Ascending aorta (tissue), 2 donors: ENCODE measurements around the gene RPTOR. TPM values are rescaled to one million over a fixed set of nuclear protein-coding genes. Genes with fewer than 3 reads are reported as not detected.

Source experiments
- DNase-seq, 2 donors: peaks; one replicate each; pipeline ENCODE4 v3.0.0-alpha.2; 2019; ENCODE audit warnings: low spot score in 2 of 2
- H3K27ac ChIP-seq, 2 donors: fragments of 200-600 bp; sonication (generic); one replicate each; pipeline ENCODE4 v1.5.1; 2016 to 2017; ENCODE audit warnings: mild to moderate bottlenecking in 1 of 2
- H3K27me3 ChIP-seq: fragments of 200-600 bp; sonication (generic); one replicate; pipeline ENCODE4 v1.5.1; 2017
- H3K36me3 ChIP-seq, 2 donors: fragments of 200-600 bp; sonication (generic); one replicate each; pipeline ENCODE4 v1.5.1; 2016
- H3K4me1 ChIP-seq, 2 donors: fragments of 200-600 bp; sonication (generic); one replicate each; pipeline ENCODE4 v1.5.1; 2016 to 2017; ENCODE audit warnings: mild to moderate bottlenecking in 1 of 2
- H3K4me3 ChIP-seq, 2 donors: fragments of 200-600 bp; sonication (generic); one replicate each; pipeline ENCODE4 v1.5.1; 2016 to 2017; ENCODE audit warnings: mild to moderate bottlenecking in 1 of 2
- H3K9me3 ChIP-seq, 2 donors: fragments of 200-600 bp; sonication (generic); one replicate each; pipeline ENCODE4 v1.5.1; 2016
- intact Hi-C: fragments of 100-400 bp; cut with DNase I; formaldehyde crosslinking; loops from one replicate; pipeline ENCODE4 v1.15.1; 2023
- total RNA-seq: library from RNA; depleted of rRNA; stranded (reverse); fragments of >200 nt; gene quantifications from one replicate; pipeline ENCODE4 v1.1.0, GENCODE V29; 2016
- TF ChIP-seq, protein P1 (sequence below), 3 experiments: fragments of 200-600 bp in 2 of 3; fragments of 450-650 bp in 1 of 3; sonication (generic) in 2 of 3; IDR thresholded peaks; one replicate each; pipeline ENCODE4 v1.5.1; 2016 to 2019; ENCODE audit warnings: antibody characterized with exemption in 3 of 3, mild to moderate bottlenecking in 1 of 3, moderate library complexity in 1 of 3

Gene RPTOR
- total RNA-seq, 1 donor from 2014 or later = 36.1 TPM

DNA sequence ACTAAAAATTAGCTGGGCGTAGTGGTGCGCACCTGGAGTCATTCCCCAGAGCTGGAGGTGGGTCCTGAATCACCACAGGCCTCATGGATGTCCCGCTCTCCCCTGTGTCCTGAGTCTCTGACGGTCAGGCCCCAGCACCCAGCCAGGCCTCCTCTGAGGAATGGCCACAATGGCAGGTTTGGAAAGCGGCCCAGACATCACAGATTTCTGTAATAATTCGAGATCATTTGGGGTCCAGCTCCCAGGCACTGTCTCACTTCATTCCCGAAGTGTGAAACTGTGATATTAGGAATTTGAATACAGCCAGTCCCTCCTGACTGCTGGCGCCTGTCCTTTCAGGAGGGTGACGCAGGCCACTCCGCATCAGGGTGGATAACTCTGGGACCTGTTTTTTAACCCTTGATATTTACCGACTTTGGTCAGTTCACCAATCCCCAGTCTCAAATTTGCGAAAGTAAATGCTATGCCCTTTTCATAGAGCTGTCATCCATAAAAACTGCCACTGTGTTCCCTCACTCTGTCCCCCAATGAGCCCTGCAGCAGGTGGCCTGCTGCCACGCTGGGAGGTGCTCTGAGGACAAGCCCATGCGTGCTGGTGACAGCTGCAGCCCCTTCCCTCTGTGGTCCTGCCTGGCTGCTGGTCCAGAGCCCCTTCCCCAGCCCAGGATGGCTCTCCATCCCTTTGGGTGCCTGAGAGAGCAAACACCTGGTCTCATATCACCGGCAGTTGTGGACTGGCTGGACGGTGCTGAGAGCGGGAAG, 28.3 kb upstream of the RPTOR start:
- no peaks in the 10 kb centered on the region for H3K4me1 ChIP-seq
- no peaks in the 10 kb centered on the region for H3K9me3 ChIP-seq
- no peak overlapping the region for H3K4me3 ChIP-seq
- H3K27me3 ChIP-seq = no peaks in the 10 kb centered on the region
- TF ChIP-seq, protein P1, sequence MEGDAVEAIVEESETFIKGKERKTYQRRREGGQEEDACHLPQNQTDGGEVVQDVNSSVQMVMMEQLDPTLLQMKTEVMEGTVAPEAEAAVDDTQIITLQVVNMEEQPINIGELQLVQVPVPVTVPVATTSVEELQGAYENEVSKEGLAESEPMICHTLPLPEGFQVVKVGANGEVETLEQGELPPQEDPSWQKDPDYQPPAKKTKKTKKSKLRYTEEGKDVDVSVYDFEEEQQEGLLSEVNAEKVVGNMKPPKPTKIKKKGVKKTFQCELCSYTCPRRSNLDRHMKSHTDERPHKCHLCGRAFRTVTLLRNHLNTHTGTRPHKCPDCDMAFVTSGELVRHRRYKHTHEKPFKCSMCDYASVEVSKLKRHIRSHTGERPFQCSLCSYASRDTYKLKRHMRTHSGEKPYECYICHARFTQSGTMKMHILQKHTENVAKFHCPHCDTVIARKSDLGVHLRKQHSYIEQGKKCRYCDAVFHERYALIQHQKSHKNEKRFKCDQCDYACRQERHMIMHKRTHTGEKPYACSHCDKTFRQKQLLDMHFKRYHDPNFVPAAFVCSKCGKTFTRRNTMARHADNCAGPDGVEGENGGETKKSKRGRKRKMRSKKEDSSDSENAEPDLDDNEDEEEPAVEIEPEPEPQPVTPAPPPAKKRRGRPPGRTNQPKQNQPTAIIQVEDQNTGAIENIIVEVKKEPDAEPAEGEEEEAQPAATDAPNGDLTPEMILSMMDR (IDR thresholded peaks at IDR 0.05) = no peak
- no peak for DNase-seq
- no peak overlapping the region for H3K27ac ChIP-seq
- intact Hi-C loops = no loop called here
- H3K36me3 ChIP-seq = no peaks in the 10 kb centered on the region

DNA sequence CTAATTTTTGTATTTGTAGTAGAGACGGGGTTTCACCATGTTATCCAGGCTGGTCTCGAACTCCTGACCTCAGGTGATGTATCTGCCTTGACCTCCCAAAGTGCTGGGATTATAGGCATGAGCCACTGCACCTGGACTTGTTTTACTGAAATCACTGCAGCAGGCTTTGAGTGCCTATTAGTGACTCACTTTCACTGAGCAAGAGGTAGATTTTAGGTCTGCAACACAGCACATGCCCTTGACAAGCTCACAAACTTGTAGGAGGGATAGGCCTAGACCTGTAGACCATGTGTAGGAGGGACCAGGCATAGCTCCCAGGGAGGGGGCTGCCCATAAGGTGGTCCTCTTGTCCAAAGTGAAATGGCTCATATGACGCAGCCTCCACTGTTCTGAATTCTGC, 27.0 kb upstream of the RPTOR start:
- Histone ChIP-seq H3K27ac (no peak overlapping the region), H3K9me3 (no peaks in the 10 kb centered on the region), H3K4me1 (no peaks in the 10 kb centered on the region), H3K36me3 (no peaks in the 10 kb centered on the region), H3K4me3 (no peak overlapping the region), H3K27me3 (no peaks in the 10 kb centered on the region)
- intact Hi-C loops = no loop called here
- TF ChIP-seq, protein P1 (IDR thresholded peaks at IDR 0.05) = no peak
- DNase-seq = no peak

DNA sequence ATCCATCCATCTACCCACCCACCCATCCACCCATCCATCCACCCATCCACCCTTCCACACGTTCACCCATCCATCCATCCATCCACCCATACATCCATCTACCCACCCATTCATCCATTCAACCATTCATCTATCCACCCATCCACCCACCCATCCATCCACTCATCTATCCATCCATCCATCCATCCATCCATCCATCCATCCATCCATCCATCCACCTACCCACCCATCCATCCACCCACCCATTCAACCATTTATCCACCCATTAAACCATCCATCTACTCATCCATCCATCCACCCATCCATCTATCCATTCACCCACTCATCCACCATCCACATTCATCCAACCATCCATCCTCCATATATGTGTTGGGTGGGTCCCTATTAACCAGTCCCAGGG, 26.2 kb upstream of the RPTOR start:
- Histone ChIP-seq H3K27me3 (no peaks in the 10 kb centered on the region), H3K4me3 (no peak overlapping the region), H3K4me1 (no peaks in the 10 kb centered on the region), H3K27ac (no peak overlapping the region), H3K9me3 (no peaks in the 10 kb centered on the region), H3K36me3 (no peaks in the 10 kb centered on the region)
- TF ChIP-seq, protein P1 (IDR thresholded peaks at IDR 0.05) = no peak
- no peak for DNase-seq
- intact Hi-C loops = no loop called here

DNA sequence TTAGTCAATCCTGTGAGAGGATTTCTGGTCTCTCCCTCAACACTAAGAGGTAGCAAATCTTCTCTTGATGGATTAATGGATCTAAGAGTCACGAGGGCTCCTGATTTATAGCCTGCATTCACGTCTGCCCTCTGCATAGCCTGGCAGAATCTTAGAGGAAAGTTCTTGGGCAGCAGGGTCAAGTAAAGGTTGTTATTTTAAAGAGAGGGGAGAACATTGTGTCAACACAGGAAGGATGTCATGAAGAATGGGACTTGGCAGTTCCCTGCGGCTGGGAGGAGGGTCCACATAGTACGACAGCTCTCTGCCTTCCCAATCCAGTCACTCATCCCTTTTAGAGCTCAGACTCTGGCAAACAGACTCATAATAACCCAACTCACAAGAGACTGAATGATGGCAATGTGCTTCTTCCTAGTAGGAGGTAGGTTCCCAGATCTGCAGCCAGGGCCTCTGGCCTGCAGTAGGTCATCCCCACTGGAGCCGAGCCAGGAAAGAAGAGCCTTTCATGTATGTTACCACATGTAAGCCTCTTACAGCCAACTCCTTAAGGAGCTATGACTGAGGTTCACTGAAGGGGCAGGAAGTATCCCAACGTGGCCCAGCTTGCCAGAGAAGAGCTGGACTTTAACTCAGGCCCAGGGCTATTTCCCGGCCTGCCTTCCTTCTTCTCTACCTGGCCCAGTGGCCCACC, 25.4 kb upstream of the RPTOR start:
- no peaks in the 10 kb centered on the region for H3K9me3 ChIP-seq
- H3K4me3 ChIP-seq = no peak overlapping the region
- H3K4me1 ChIP-seq = no peaks in the 10 kb centered on the region
- intact Hi-C loops = no loop called here
- DNase-seq = no peak
- TF ChIP-seq, protein P1 (IDR thresholded peaks at IDR 0.05) = no peak
- no peaks in the 10 kb centered on the region for H3K36me3 ChIP-seq
- H3K27ac ChIP-seq = no peak overlapping the region
- H3K27me3 ChIP-seq = no peaks in the 10 kb centered on the region

DNA sequence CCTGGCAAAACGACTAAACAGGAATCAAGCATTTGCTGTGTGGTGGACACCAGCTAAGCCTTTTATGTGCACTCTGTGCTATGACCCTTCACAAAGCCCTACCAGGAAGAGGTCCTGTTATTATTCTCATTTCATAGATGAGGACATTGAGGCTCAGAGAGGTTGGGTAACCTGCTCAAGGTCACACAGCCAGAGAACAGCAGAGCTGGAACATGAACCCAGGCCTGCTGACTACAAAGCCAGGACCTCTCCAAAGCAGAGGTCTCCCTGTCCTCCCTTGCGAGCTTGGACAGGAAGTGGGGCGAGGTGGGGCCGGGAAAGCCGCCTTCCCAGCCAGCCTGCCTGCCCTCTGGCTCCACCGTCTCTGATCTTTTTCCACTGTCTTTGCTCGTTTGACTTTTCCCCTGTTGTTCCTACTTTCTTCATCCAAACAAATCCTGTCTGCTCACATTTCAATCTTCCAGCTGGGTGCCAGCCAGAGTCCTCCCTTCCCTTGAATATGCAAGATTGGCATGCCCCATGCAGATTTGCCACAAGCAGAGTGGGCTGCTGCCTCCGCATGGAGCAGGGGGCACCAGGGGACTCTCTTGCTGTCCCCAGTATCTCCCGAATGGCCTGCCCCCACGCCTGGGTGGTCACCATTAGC, 23.7 kb upstream of the RPTOR start:
- no peak overlapping the region for H3K27ac ChIP-seq
- TF ChIP-seq, protein P1 (IDR thresholded peaks at IDR 0.05) = no peak

More for the DNA sequence above, 23.7 kb upstream of the RPTOR start:
- Histone ChIP-seq H3K27me3 (no peaks in the 10 kb centered on the region), H3K36me3 (no peaks in the 10 kb centered on the region), H3K4me1 (no peaks in the 10 kb centered on the region), H3K4me3 (no peak overlapping the region), H3K9me3 (no peaks in the 10 kb centered on the region)
- DNase-seq = no peak
- intact Hi-C loops = no loop called here
